GM18505 (cell line): Measurements from ENCODE around the gene CCDC90B.

Experiments used
- ATAC-seq: cut with Tn5 transposase; IDR thresholded peaks from one replicate; pipeline ENCODE4 v1.9.1; 2021; ENCODE audit not compliant: unreplicated experiment
- POLR2A ChIP-seq: IDR thresholded peaks from 4 replicates; pipeline ENCODE4 v1.6.1; 2011; ENCODE audit warnings: borderline replicate concordance; ENCODE audit not compliant: insufficient read depth, insufficient read length; ENCODE audit errors: extremely low read depth

CCDC90B gene

GRCh38 chr11:83306200-83307080 is 20.3 kb upstream of the CCDC90B start:
- ATAC-seq, result no peak
- TF ChIP-seq POLR2A, result no peak

DNA sequence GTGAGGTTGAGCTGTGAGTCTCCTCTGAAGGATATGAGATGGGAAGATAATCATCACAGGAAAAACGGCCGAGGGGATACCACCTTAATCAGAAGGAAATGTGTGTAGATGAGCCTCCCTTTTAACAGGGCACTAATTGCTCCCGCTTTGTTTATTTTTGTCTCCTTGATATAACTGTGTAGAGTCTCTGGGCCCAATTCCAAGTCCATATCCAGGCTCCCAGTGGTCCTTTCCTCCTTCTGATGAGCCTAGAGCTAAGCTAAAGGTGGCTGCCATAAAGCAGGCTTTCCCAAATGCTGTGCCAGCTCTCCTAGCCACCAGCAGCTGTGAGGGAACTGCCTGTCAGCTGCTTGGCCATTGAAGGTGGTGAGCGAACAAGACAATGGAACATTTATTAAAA is 17.1 kb upstream of the CCDC90B start:
- ATAC-seq, result no peak
- TF ChIP-seq POLR2A, result no peak

GRCh38 chr11:83302151-83302550 is 16.0 kb upstream of the CCDC90B start:
- no peak for TF ChIP-seq POLR2A
- ATAC-seq, result no peak

DNA sequence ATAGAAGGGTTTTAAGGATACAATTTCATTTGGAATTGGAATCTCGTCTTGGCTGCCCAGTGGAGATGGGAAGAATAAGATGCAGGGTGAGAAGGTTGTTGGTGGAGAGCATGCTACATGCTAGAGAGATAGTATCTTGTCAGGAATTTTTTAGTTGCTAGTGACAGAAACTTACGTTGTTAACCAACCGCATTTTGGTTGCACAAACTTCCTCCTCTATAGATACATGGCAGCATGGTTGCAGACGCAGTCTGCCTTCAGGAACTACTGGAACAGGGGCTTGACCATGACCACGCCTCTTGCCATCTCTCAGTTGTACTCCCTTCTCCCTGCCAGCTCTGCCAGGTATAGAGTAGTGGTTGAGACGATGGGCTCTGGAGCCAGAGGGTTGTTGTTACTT is 13.5 kb upstream of the CCDC90B start:
- ATAC-seq, result no peak
- TF ChIP-seq POLR2A, result no peak

DNA sequence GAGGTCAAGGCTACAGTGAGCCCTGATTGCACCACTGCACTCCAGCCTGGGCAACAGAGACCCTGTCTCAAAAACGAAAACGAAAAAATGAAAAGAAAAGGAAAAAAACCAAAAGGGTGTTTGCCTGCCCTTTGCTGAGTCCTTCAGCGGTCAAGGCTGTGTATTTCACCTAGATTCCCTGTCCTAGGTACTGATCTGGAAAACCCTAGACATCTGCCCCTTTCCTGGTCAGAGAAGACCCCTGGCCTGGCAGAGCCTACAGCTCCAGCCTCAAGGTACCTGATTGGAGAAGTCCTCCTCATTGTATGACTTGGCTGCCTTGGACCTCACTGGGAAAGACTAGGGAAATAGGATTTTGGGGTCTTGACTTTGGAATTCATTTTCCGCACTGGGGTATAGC is 8.0 kb upstream of the CCDC90B start:
- no peak for TF ChIP-seq POLR2A
- no peak for ATAC-seq

DNA sequence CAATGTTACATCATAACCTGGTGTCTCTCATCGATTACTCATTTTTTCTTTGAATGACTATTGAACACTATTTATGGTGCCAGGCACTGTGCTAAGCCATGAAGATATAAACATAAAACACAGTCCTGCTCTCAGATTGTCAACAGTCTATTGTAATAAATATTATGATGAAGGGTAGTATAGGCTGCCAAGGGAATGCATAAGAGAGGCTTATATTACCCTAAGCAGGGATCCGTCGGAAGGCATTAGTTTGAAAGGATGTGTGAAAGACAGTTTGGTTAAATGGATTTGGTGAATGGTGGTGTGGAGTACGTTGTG is 7.2 kb upstream of the CCDC90B start:
- TF ChIP-seq POLR2A, result no peak
- ATAC-seq, result no peak

- no peak for TF ChIP-seq POLR2A
- ATAC-seq, result peak; percentile 76
Measured at GRCh38 chr11:83292709-83293456, 6.7 kb upstream of the CCDC90B start.

GRCh38 chr11:83287631-83288030 is 1.5 kb upstream of the CCDC90B start:
- ATAC-seq, result no peak
- no peak for TF ChIP-seq POLR2A

GRCh38 chr11:83285151-83285770 is 906 bp downstream of the CCDC90B start:
- TF ChIP-seq POLR2A, result no peak
- peak; percentile 45 for ATAC-seq

GRCh38 chr11:83284501-83285150 is 1.5 kb downstream of the CCDC90B start:
- no peak for ATAC-seq
- no peak for TF ChIP-seq POLR2A

GRCh38 chr11:83282084-83282716 is 4.0 kb downstream of the CCDC90B start:
- ATAC-seq, result no peak
- TF ChIP-seq POLR2A, result no peak

DNA sequence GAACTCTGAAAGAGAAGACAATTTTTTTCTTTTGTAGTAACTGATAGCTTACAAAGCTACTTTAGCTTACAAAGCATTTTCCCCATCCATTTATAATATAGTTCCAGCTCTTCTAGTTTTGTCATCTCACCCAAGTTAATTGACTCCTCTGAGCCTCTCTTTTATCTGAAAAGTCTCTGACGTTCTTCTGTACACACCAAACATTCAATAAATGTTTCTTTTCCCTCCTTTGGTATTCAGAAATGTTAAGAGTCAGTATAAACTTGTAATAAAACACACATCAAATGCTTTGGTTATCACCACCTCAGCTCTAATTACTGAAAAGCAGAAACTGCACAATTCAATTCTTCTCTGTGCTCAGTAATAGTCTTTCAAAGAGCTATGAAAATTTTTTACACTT is 5.9 kb downstream of the CCDC90B start:
- TF ChIP-seq POLR2A, result no peak
- no peak for ATAC-seq

DNA sequence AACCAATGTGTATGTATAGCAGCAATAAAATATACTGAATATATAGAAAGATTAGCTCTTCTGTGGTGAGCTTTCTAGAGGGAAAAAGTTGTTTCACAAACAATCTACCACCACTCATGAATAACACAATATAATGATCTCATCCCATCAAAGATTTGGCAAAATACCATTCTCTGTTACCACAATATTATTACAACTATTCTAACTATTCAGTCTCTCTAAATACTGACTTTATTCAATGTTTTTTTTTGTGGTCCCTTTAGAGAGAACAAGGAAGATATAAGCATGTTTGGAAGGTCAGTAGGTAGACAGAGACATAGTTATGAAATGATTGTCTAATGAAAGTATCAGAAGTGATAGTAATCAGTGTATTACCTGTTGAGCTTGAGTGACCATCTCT is 7.8 kb downstream of the CCDC90B start:
- TF ChIP-seq POLR2A, result no peak
- ATAC-seq, result no peak
